NCI-H460 (cell line): ENCODE data around the gene TSC1. TPM values are rescaled to one million over a fixed set of nuclear protein-coding genes. Genes with fewer than 3 reads are reported as not detected.

Experiments used
- DNase-seq: peaks from one replicate; pipeline ENCODE4 v3.0.0-alpha.2; 2016; ENCODE audit warnings: low read depth; ENCODE audit errors: extremely low read depth
- total RNA-seq: library from RNA; depleted of rRNA; stranded (reverse); fragments of >200 nt; shearing (Covaris generic); gene quantifications from 2 replicates; pipeline ENCODE4 v1.2.3, GENCODE V29; 2014

TSC1 gene
- total RNA-seq, 1 experiment from 2014 or later = 34.1 TPM

DNA sequence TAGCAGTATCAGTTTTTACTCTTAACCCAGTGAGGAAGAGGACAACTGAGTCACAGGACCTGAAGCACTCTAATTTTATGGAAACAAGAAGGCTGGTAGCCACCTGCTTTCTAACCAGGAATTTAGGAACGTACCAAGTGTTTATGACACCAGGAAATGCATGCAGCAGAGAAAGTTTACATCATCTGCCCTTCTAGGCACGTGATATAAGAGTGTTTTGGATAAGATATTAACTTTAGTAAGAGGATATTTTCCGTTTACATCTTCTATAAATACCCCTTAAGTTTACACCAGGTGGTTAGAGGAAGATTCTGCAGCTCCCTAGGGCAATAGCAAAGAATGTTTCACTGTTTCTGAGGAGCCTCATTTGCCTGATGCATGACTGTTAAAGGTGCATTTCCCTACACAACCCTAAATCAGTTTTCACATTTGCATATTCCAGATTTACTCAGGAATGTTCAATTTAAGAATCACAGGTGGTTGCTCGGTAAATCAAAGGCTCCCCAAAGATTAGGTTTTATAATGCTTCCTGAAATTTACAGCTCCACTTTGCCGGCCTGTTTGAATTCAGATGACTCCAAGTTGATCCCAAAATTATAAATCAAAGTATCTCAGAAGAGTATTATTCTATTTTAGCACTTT lies 1.8 kb downstream of the TSC1 start:
- no peak for DNase-seq

DNA sequence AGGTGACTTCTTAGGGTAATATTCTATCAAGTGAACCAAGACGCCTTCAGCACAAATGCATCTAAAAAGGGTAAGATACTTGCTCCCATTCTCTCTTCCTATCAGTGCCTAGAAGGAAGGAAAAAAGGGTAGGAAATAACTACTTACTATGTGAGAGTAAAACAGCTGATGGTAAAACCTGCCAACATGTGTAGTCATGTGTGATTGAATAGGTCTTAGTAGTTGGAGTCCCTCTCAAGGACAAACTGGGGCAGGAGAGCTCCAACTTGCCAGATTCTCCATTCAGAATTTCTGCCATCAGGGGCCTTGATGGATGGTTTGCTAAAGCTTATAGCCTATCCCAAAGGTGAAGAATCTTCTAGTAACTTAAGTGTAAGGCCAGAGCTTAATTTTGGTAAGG lies 5.2 kb downstream of the TSC1 start:
- DNase-seq = no peak

DNA sequence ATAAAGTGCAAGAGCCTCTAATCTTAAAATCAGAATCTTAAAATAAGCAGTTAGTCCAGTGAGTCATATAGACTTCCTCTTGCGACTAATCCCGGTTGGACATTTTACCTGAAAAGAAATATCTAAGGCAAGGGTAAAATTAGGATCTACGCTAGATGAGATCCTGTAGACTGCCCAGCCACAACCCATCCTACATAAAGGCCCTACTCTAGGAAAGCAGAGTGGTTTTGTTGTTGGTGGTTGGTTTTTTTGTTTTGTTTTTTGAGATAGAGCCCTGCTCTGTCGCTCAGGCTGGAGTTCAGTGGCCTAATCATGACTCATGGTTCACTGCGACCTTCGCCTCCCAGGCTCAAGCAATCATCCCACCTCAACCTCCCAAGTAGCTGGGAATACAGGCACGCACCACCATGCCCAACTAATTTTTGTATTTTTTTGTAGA lies 6.9 kb downstream of the TSC1 start:
- DNase-seq = no peak

DNA sequence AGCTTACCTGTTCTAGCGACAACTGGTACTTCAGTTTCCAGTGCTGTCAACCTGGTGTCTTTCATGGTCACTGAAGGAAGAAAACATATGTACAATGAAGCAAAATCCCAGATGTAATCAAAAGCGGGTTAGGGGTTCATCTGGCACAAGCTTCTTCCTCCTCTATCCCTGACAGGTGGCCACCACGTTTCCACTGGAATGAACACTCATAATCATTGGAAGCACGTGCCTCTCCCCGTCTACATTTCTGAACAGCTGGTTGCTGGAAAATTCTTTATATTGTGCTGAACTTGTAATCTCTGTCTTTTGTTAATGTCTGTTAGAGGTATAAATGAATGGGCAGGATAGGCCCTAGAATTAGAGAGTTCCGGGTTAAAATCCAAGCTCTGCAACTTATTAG lies 9.4 kb downstream of the TSC1 start:
- DNase-seq = no peak

DNA sequence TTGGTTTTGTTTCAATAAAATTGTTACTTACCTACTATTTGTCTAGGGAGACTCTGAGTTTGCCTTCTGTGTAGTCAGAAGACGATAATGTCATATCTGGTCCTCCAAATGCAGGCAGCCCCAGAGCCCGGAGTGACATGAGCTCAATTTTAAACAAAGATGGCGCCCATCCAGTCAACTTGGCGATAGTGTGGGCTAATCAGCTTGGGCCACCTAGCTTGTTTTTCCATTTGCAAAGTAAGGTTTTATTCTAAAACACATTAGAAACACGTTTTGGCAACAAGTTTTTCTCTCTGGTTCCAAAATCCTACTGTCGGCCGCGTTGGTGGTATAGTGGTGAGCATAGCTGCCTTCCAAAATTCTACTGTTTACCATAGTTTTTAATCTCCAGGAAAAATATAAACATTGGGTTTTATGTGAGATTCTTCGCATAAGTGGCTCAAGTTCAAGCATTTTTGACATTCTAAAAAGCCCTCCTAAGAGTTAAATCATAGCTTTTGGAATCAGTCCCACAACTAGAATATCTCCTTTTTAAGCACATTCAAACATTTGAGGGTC lies 13.2 kb downstream of the TSC1 start:
- DNase-seq = no peak

DNA sequence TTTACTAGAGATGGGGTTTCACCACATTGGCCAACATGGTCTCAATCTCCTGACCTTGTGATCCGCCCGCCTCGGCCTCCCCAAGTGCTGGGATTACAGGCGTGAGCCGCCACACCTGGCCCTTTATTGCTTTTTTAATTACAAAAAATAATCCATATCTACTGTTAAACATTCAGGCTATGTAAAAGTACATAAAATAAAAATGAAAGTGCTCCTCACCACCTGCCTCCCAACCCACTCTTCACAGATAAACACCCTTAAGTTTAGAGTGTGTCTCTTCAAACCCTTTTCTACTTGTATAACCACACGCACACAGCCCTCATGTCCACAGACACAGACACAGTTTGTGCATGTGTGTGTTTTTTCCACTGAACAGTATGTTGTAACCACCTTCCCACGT lies 16.7 kb downstream of the TSC1 start:
- DNase-seq = no peak

DNA sequence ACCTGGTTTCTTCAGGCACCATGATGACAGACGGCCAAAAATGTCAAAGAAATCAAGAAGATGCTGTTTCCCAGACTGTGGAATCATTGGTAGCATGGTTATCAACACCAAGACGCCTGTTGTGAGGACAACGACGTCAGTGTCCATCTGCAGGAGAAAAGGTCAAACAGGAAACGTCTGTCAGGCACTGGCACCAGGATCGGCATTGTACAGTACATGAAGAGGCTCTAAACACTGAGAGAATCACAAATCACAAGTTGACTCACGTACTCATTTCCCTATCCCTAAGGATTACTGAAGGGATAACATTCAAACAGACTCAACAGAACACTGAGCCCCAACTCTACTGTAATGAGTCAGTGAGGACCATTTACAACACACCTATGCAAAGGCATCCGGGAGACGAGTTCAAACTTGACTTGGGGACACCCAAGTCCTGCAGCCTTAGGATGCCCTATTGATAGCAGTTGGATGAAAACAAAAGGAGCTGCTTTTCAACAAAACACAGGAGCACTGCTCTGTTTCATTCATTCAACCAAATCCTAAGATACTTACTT lies 21.0 kb downstream of the TSC1 start:
- DNase-seq = no peak

DNA sequence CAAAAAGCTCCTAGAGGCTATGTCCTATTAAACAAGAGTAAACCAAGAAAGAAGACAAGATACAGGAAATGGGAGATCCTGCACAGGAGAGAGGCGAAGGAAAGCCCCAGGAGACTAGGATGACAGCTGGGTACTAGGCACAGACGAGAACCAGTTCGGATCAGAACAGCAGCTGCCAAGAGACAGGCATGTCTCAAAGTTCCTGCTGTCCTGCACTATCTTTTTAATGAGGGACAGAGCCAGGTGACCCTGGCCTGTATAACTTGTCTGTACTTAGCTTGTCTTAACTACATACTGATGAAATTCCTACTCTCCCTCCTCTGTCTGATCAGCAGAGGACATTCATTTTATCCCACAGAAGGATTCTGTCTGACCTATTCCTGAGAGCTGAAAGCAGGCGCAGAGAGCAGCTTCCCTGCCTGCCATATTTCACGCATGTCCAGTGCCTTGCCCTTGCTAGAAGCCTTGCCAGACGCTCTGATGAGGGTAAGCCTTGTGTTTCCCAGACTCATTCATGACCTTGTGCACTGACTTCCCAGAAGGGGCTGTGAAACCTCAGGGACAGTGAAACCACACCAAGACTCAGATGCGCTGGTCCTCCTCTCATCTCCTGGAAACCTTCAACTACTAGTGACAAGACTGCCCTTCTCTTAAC lies 24.7 kb downstream of the TSC1 start:
- DNase-seq = no peak

DNA sequence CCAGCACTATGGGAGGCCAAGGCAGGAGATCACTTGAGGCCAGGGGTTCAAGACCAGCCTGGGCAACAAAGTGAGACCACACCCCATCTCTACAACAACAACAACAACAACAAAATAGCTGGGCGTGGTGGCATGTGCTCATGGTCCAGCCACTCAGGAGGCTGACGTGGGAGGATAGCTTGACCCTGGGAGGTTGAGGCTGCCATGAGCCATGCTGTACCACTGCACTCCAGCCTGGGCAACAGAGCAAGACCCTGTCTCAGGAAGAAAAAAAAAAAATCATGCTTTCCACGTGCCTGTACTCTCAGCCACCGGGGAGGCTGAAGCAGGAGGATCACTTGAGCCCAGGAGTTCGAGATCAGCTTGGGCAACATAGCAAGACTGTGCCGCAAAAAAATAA lies 29.5 kb downstream of the TSC1 start:
- no peak for DNase-seq

DNA sequence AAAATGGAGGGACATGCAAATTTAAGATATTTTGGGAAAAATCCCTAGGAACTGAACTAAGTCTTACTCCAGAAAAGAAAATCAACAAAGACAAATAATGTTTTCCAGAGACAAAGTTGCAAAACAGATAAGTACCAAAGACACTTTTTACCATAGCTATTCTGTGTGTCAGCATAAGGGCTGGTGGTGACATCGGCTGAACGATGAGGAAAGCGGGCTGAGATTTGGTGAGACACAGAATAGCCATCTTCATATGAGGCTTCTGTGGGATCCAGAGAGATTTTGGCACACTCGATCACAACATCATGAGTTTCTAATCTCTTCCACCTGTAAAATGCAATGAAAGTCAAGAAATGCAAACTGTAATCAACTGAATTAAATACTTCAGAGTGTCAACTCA lies 32.3 kb downstream of the TSC1 start:
- DNase-seq = no peak

DNA sequence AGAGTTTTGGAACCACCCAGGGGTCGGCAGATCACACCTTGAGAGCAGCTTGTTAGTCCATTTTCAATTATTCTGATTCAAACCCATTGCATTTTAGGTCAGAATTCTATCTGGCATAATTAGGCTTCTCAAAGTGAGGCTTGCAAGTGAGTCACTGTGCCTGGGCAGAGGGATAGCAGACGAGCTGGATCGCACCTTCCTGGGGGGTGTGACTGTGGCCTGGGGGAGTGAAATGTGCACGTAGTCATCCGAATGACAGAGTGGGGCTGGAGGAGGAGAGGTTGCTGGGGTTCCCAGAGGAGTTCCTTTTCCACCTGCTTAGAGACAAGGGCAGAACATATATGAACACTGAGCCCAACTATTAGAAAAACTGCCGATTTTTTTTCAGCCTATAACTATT lies 34.0 kb downstream of the TSC1 start:
- no peak for DNase-seq

DNA sequence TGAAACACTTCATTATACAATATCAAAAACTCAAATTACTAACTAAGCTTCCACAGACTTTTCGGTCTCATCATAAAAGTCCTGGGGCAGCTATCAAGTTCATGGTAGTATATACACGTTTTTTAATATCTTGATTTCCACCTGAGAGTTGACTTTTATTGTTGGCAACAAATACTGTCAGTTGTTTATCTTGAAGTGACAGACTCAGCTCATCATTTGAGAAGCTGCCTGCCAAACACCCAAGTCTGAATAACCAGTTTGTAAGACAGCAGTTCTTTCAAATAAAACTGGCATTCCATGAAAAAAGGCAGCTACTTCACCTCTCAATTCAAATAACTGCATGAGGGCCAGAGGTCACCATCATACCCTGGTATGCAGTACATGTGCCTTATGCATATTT lies 35.1 kb downstream of the TSC1 start:
- no peak for DNase-seq

DNA sequence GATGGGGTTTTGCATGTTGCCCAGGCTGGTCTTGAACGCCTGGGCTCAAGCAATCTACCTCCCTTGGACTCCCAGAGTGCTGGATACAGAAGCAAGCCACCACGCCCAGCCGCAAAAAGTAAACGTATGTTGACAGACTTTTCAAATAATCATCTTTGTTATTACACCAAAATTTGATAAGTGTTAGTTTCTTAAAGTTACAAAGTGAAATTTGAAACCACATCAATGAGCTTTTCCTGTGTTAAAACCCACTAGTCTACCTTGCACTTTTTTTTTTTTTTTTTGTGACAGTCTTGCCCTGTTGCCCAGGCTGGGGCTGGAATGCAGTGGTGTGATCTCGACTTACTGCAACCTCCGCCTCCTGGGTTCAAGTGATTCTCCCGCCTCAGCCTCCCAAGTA lies 35.8 kb downstream of the TSC1 start:
- no peak for DNase-seq

DNA sequence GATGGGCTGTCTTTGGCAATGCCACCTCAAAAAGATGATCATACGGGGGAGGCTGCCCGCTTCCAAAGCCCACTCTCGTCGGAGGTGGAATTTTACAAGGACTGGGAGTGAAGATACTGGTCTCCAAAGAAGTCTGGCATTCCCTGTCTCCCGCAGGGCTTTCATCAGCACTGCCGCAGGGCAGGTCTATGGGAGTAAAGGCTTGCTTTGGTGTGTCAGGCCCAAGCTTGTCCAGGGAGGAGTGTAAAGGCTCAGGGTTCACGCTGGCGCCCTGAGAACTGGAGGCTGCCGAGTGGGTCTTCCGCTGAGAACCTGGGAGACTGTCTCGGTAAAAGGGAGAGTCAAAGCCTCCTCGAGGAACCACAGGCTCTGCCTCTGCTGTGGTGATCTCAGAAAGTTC lies 38.7 kb downstream of the TSC1 start:
- DNase-seq = no peak

DNA sequence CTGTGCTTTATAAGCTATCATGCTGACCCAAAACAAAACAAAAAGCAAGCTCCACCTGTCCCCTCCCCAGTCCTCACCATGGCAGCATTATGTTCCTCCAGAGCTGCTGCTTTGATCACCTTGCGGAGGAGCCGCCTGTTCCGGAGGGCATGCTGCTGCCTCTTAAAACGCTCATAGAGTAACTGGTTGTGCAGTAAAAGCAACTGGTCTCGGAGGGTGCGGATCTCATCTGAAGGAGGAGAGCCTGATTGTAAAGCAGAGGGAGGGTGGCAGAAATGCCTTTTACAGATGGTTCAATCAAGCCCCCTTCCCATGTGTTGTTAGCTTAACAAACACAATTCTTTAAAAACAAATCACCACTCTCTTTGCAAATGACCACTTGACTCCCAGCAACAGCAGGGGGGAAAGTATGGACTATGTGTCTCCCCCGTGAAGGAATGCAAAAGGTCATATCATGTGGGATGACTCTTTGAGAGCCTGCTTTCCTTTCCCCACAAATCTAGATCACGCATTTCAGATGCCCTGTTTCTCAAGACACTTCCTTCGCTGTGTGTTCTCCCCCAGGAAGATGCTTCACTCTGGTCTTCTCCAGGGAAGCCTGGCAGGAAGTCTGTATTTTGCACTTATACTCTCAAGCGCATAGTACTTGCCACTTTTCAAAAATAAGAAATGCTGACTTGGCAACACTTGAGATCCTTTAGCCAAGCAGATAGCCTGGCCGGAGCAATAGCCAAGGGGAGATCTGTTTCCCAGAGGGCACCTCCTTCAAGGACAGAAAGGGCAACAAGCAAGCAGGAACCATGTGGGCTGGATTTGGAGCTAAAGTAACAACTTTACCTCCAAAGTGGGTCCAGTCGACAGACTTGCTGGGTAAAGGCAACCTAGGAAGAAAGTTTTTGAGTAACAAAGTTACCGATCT lies 40.6 kb downstream of the TSC1 start:
- no peak for DNase-seq

DNA sequence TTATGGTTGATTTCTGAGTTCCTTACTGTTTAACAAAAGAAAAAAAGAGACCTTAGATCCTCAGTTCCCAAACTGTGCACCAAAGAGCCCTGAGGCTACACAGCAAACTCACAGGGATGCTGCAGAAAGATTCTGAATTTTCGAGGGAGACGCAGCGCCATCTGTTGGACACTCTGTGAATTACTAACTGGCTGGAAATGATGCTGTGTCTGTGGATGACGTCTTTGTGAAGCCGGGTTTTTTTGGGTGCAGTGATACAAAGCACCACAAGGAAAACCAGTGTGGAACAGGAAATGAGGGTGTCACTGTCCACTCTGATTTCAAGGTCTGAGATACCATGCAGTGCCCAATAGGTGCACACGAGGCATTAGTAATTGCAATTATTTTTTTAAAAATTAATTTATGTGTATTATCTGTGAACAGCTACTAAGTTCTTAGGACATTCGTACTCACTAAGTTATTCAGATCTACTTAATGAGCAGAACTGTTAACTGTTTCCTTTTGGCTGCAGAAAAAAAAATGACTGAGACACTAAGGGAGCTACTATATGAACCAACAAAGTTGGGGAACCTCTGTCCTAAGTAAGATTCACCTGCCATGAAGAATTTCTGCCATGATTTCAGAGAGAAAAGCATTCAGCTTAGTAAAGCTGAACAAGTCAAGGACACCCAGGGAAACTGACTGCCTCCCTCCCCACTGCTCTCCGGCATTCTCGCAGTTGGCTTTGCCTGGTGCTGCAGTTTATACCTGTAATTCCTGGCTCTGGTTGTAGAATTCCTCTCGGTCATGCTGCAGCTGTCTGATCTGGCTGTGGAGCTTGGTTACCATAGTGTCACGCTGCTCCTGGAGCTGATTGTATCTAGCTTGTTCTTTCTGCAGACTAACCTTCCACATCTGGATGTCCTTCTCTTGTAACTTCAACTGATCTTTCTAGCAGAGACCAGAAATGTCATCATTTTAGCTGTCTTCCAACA lies 42.3 kb downstream of the TSC1 start:
- DNase-seq = peak; percentile 76

DNA sequence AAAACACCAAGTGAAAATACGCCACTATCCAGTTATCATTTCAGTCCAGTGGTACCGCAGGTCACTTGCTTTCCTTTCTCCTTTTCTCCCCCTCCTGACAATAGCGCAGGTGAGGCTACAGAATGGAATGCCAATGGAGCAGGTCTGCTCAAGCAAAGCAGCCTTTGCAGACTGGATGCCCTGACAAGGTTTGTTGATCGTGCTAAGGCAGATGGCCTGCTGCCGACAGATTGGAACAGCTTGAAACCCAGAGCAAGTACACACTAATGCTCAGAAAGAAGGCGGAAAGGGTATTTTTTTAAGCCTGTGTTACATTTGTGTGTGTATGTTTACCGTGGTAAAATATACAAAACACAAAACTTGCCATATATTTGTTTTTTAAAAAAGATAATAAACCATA lies 46.4 kb downstream of the TSC1 start:
- DNase-seq = no peak

DNA sequence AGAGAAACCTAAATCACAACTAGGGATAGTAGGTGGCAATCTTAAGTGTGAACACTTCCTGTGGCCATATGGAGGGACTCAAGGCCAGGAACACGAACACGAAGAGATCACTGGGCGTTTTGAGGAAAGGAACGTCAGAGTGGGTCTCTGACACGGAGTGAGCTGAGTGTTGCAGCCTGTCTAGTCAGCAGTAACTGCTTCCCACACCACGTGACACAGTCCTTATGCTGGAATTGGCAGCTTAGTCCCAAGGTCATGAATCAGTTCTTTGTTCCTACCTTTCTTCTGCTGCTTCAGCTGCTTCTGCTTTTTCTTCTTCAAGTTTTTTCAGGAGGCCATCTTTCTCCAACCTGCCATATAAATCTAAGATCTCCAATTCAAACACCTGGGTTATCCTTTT lies 47.5 kb downstream of the TSC1 start:
- DNase-seq = no peak

DNA sequence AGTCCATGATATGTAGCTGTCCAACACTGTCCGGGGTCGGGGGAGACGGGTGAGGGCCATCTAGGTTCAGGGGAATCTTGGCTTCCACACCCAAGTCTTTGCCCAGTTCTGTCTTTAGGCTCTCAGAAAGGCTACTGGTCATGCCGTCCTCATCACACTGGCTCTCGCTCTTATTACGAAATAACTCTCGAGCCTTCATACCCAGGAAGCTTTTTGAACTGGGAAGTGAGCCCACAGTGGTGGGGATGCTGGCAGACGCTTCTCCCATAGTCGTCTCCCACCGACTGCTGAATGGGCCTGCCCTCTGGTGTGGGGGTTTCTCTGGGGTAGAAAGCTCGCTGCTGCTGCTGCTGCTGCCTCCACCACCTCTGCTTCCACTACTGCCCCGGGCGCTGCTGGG lies 48.2 kb downstream of the TSC1 start:
- no peak for DNase-seq
